NCI-H446 treated with DMSO at 0.1 percent for 48 hours (cell line): ENCODE results near the gene SLC25A6.
"Not testable (repeated sequence)": the region's sequence is repeated elsewhere in the genome, so short reads cannot be mapped to it uniquely, and the experiment has no call there.

Experiments
- DNase-seq: peaks from one replicate; lab custom pipeline; 2025; lab: John Stamatoyannopoulos, UW

SLC25A6 gene

GRCh38 chrX:1354036-1355019 lies 37.6 kb downstream of the SLC25A6 start:
- no peak for DNase-seq

GRCh38 chrX:1351981-1352714 lies 39.8 kb downstream of the SLC25A6 start:
- DNase-seq = no peak

- DNase-seq = not testable (repeated sequence)
Observed at GRCh38 chrX:1349606-1350005, 42.3 kb downstream of the SLC25A6 start.

GRCh38 chrX:1341545-1342184 lies 50.2 kb downstream of the SLC25A6 start:
- no peak for DNase-seq

GRCh38 chrX:1336948-1337779 lies 54.7 kb downstream of the SLC25A6 start:
- no peak for DNase-seq

- no peak for DNase-seq
Observed at GRCh38 chrX:1336331-1336943, 55.5 kb downstream of the SLC25A6 start, which contains the start of gene IL3RA. Gene IL3RA, plus strand, starts transcription at chrX:1336785. Its CDS starts 4,981 bp downstream, at chrX:1341766.
